Endothelial cell of umbilical vein (primary cell): ENCODE measurements around the gene TUFT1. TPM values are rescaled to one million over a fixed set of nuclear protein-coding genes. Genes with fewer than 3 reads are reported as not detected.

Experiments used
- microRNA counts: library from miRNA; unstranded; fragments of <30 nt; microRNA quantifications from one replicate; lab custom pipeline; 2016
- microRNA-seq: library from miRNA; unstranded; fragments of <30 nt; microRNA quantifications from one replicate; pipeline ENCODE4 v1.2.0, GENCODE V29; 2021; ENCODE audit warnings: borderline number of aligned reads, borderline replicate concordance
- polyA plus RNA-seq, 4 experiments: library from polyadenylated mRNA; depleted of rRNA in 3 of 4; stranded (reverse) in 3 of 4; unstranded in 1 of 4; fragments of >200 nt; gene quantifications; 2 replicates each; pipeline versions ENCODE4 v1.2.1 to v1.2.3, GENCODE V29; 2011 to 2012; ENCODE audit warnings: missing spikeins in 1 of 4
- small RNA-seq: library from RNA; depleted of rRNA; stranded (forward); fragments of <200 nt; gene quantifications from one replicate; pipeline ENCODE3, GENCODE V24; 2012; ENCODE audit warnings: low replicate concordance, low read depth; ENCODE audit not compliant: insufficient read depth, insufficient read length
- total RNA-seq: library from RNA; stranded (reverse); gene quantifications from 2 replicates; pipeline ENCODE4 v1.2.3, GENCODE V29; 2021

Gene TUFT1
- total and polyA plus RNA-seq, 2 donors (not counting 3 experiments of a cell fraction or from before 2014, with no cell fraction given), result 4.3 to 5.1 TPM

MicroRNAs encoded within 50 kb of the gene (microRNA counts, 767-probe panel; counts per million panel counts)
- microRNA hsa-miR-554 (lab: Ali Mortazavi, UCI), result 723 counts per million, percentile 96 among the panel's probes with 10 or more counts

Small RNA genes within 50 kb of the gene (microRNA-seq; reads per million reads assigned to microRNA genes)
- gene MIR554, result not detected

Small RNA genes within 50 kb of the gene (small RNA-seq; reads per million reads assigned to genes)
- gene MIR554, result not detected
- not detected for gene RF00405
- gene RNU6-1062P, result not detected

Other genes starting within 250 kb of the TUFT1 start
- gene PI4KB, start 212.9 kb upstream of the TUFT1 start, total RNA-seq, result 58.3 and 60.9 TPM in 2 replicates
- gene PI4KB, start 212.9 kb upstream of the TUFT1 start, polyA plus RNA-seq, result 63.3 and 67.8 TPM in 2 replicates
- gene RFX5, start 193.1 kb upstream of the TUFT1 start, total RNA-seq, result 46.3 and 52.8 TPM in 2 replicates
- gene RFX5, start 193.1 kb upstream of the TUFT1 start, polyA plus RNA-seq, result 18.9 and 23.5 TPM in 2 replicates
- gene SELENBP1, start 167.6 kb upstream of the TUFT1 start, total RNA-seq, result 12.4 and 18.0 TPM in 2 replicates
- gene SELENBP1, start 167.6 kb upstream of the TUFT1 start, polyA plus RNA-seq, result 37.3 and 40.6 TPM in 2 replicates
- gene PSMB4, start 140.7 kb upstream of the TUFT1 start, total RNA-seq, result 322 and 335 TPM in 2 replicates
- gene PSMB4, start 140.7 kb upstream of the TUFT1 start, polyA plus RNA-seq, result 835 and 874 TPM in 2 replicates
- 91.2 and 96.7 TPM in 2 replicates for gene POGZ, start 80.8 kb upstream of the TUFT1 start, total RNA-seq
- gene POGZ, start 80.8 kb upstream of the TUFT1 start, polyA plus RNA-seq, result 49.2 and 50.7 TPM in 2 replicates
- 0.73 and 1.2 TPM in 2 replicates for gene CGN, start 28.9 kb upstream of the TUFT1 start, total RNA-seq
- gene CGN, start 28.9 kb upstream of the TUFT1 start, polyA plus RNA-seq, result 0.32 and 0.37 TPM in 2 replicates
- 24.5 and 24.9 TPM in 2 replicates for gene SNX27, start 71.7 kb downstream of the TUFT1 start, total RNA-seq
- gene SNX27, start 71.7 kb downstream of the TUFT1 start, polyA plus RNA-seq, result 7.7 and 8.1 TPM in 2 replicates
- not detected in 2 replicates for gene CELF3, start 176.5 kb downstream of the TUFT1 start, total RNA-seq
- not detected in 2 replicates for gene CELF3, start 176.5 kb downstream of the TUFT1 start, polyA plus RNA-seq
- gene RIIAD1, start 181.2 kb downstream of the TUFT1 start, total RNA-seq, result not detected in 2 replicates
- not detected in 2 replicates for gene RIIAD1, start 181.2 kb downstream of the TUFT1 start, polyA plus RNA-seq
- gene MRPL9, start 223.2 kb downstream of the TUFT1 start, total RNA-seq, result 96.9 and 112 TPM in 2 replicates
- gene MRPL9, start 223.2 kb downstream of the TUFT1 start, polyA plus RNA-seq, result 71.5 and 79.1 TPM in 2 replicates